Brain microvascular endothelial cell (primary cell): ENCODE measurements around the gene GRID1.
"Not testable (repeated sequence)": the region's sequence is repeated elsewhere in the genome, so short reads cannot be mapped to it uniquely, and the experiment has no call there.

Source experiments
- DNase-seq: peaks from one replicate; pipeline ENCODE4 v3.0.0-alpha.2; 2020
- H3K27ac ChIP-seq: fragments of 250-450 bp; sonication (Bioruptor Pico); 2 replicates; pipeline ENCODE4 v1.5.1; 2020; ENCODE audit warnings: mild to moderate bottlenecking, moderate library complexity
- H3K27me3 ChIP-seq: fragments of 250-450 bp; sonication (Bioruptor Pico); replicated peaks from 2 replicates; pipeline ENCODE4 v1.5.1; 2020; ENCODE audit warnings: mild to moderate bottlenecking
- H3K36me3 ChIP-seq: fragments of 250-450 bp; sonication (Bioruptor Pico); replicated peaks from 2 replicates; pipeline ENCODE4 v1.5.1; 2020; ENCODE audit warnings: mild to moderate bottlenecking
- H3K4me3 ChIP-seq: 2 replicates; pipeline ENCODE4 v1.5.1; 2011; ENCODE audit warnings: low read depth, mild to moderate bottlenecking, control low read depth, low read length, moderate library complexity
- in situ Hi-C: cut with HindIII; loops from 2 replicates; pipeline ENCODE4 v1.10.0; 2017; ENCODE audit warnings: low sequenced_read_pairs, low pct_ligation_motif_present
- TF ChIP-seq, protein P1 (sequence below): IDR thresholded peaks from 2 replicates; pipeline ENCODE4 v1.5.1; 2011; ENCODE audit warnings: low read depth, mild to moderate bottlenecking, moderate library complexity, low read length, control low read depth, inconsistent platforms; ENCODE audit errors: missing control alignments

GRID1 gene

DNA sequence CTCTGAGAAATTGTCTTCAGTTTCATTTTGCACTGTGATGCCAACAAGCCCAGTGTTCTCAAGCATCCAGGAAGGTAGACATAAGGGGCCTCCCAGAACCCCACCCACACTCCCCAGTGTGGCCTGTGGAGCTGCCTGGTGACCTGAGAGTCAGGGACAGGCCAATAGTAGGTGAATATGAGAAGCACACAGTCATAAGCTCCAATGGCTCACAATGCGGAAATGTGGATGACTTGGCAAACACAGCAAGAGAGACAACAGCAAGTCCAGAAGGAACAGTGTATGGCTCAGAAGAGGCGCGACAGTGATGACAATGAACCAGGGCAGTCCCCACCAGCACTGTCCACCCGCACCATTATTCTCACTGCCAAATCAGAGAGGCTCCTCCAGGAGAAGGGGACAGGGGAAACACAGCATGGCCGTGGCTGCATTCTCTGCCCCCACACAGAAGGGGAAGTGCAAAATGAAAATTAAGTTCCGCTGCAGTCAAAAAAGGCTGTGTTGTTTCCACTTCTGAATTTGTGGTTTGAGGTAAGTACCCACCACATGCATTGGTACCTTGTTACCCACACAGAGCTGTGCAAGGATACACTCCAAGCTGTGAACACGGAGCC is 419.8 kb downstream of the GRID1 start:
- Histone ChIP-seq H3K36me3 (no peaks in the 10 kb centered on the region), H3K4me3 (no peak overlapping the region), H3K27ac (no peak overlapping the region), H3K27me3 (no peaks in the 10 kb centered on the region)
- TF ChIP-seq, protein P1, sequence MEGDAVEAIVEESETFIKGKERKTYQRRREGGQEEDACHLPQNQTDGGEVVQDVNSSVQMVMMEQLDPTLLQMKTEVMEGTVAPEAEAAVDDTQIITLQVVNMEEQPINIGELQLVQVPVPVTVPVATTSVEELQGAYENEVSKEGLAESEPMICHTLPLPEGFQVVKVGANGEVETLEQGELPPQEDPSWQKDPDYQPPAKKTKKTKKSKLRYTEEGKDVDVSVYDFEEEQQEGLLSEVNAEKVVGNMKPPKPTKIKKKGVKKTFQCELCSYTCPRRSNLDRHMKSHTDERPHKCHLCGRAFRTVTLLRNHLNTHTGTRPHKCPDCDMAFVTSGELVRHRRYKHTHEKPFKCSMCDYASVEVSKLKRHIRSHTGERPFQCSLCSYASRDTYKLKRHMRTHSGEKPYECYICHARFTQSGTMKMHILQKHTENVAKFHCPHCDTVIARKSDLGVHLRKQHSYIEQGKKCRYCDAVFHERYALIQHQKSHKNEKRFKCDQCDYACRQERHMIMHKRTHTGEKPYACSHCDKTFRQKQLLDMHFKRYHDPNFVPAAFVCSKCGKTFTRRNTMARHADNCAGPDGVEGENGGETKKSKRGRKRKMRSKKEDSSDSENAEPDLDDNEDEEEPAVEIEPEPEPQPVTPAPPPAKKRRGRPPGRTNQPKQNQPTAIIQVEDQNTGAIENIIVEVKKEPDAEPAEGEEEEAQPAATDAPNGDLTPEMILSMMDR, result no peak
- DNase-seq, result no peak
- in situ Hi-C loops, result no loop called here

DNA sequence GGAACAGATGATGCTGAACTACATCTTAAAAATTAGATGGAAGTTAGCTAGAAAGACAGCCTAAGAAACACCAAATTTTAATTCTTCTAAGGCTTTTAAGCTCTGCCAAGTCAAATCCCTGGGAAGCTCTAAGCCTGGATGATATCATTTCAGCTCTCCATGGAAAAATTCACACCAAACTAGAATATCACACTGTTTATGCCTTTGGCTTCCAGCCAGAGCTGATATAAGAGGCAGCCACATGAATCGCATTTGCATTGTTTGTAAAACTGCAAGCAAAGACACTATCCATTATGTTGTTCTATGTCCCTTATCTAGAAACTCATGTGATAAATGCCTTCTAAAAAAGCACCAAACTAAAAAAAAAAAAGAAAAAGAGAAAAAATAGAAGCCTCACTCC is 430.4 kb downstream of the GRID1 start:
- Histone ChIP-seq H3K36me3 (no peaks in the 10 kb centered on the region), H3K27me3 (no peaks in the 10 kb centered on the region), H3K27ac (no peak overlapping the region), H3K4me3 (no peak overlapping the region)
- TF ChIP-seq, protein P1, result no peak
- in situ Hi-C loops, result no loop called here
- no peak for DNase-seq

DNA sequence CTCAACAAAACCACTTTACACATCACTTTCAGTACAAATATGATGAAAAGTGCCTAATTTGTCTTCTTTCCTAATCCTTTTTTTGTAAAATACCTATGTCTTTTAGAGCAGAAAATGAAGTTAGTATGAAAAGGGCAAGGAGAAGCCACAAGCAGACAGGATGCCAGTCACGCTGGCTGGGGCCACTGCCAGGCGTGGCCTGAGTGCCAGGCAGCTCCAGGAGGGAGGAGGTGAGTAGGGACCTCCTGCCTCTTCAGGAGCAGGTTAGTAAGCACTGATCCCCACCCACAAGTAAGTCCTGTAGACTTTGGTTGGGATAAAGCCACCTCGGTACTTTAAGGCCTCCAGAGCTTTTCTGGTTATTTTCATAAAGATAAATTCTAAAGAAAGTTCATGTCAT is 432.0 kb downstream of the GRID1 start:
- in situ Hi-C loops, result no loop called here
- no peak overlapping the region for H3K4me3 ChIP-seq

DNA sequence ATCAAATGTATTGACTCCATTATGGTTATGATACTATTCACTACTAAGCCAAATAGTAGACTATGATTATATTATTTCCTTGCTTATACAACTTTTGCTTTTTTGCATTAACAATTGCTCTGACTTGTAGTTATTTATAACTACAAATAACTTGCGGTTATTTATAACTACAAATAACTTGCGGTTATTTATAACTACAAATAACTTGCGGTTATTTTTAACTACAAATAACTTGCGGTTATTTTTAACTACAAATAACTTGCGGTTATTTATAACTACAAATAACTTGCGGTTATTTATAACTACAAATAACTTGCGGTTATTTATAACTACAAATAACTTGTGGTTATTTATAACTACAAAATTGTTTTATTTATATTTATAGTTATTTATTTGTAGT is 436.6 kb downstream of the GRID1 start:
- DNase-seq, H3K36me3 ChIP-seq, H3K27me3 ChIP-seq, H3K4me3 ChIP-seq, H3K27ac ChIP-seq, in situ Hi-C loops: not testable (repeated sequence)

More for the DNA sequence above, 432.0 kb downstream of the GRID1 start:
- Histone ChIP-seq H3K36me3 (no peaks in the 10 kb centered on the region), H3K27me3 (no peaks in the 10 kb centered on the region), H3K27ac (no peak overlapping the region)
- DNase-seq, result no peak
- TF ChIP-seq, protein P1, result no peak

DNA sequence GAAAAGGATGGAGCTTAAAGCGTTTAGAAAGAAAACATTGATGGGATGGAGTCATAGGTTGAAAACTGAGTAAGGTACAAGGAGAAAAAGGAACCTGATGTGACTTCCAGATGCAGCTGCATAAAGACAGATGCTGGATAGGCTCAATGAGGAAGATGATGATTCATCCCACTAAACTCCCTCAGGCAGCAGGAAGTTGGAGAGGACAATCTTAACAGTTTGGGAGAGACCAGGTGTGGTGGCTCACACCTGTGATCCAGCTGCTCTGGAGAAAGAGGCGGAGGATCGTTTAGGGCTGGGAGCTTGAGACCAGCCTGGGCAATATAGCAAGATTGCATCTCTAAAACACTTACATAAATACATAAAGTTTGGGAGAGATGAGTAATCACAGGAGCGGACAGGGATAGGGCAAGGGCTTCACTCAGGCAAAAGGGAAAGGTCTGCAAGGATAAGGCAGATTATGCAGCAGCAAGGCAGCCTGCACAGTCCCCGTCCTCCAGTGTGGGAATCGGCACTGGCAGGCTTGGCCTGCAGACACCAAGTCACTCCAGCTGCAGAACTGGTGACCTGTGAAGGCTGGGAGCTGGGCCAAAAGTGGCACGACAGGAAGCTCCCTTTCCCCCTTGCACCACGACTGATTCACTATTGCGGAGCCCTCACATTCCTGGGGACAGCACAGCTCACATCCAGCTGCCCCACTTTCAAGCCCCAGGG is 438.5 kb downstream of the GRID1 start:
- no peak for DNase-seq
- in situ Hi-C loops, result no loop called here
- no peaks in the 10 kb centered on the region for H3K27me3 ChIP-seq
- H3K36me3 ChIP-seq, result no peaks in the 10 kb centered on the region
- no peak overlapping the region for H3K27ac ChIP-seq
- TF ChIP-seq, protein P1, result no peak
- H3K4me3 ChIP-seq, result no peak overlapping the region

DNA sequence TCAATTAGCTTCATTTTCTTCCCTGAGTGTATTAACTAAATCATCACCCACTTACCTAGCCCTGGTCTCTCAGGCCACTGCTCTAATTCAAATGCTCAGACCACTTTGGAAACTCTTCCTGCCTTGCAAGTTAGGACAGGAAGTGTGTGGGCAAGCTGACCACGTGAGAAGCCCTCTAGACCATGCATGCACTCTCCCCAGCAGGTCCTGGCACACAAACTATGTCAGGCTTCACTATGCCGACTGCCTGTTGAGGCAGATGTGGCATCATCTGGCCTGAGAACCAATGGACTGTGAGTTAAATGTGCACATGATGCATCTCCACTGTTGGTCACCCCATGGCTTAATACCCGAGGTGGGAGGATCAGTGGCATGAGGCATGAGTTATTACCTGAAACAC is 439.6 kb downstream of the GRID1 start:
- DNase-seq, result no peak
- Histone ChIP-seq H3K36me3 (no peaks in the 10 kb centered on the region), H3K4me3 (no peak overlapping the region), H3K27ac (no peak overlapping the region), H3K27me3 (no peaks in the 10 kb centered on the region)
- TF ChIP-seq, protein P1, result no peak
- in situ Hi-C loops, result no loop called here
